Activated CD4-positive, alpha-beta memory T cell treated with anti-CD3 and anti-CD28 coated beads for 36 hours (primary cell): ENCODE results near the gene C1orf159. TPM values are rescaled to one million over a fixed set of nuclear protein-coding genes. Genes with fewer than 3 reads are reported as not detected.

Source experiments
- CTCF ChIA-PET: fragments of 350-600 bp; sonication (Branson Sonifier 250); formaldehyde crosslinking; loops from one replicate; lab custom pipeline; 2021; ENCODE audit warnings: antibody characterized with exemption, inconsistent platforms; lab: Charles Lee
- POLR2A ChIA-PET: fragments of 350-600 bp; sonication (Branson Sonifier 250); formaldehyde crosslinking; loops from one replicate; lab custom pipeline; 2021; ENCODE audit warnings: antibody characterized with exemption; lab: Charles Lee
- DNase-seq: peaks from one replicate; pipeline ENCODE4 v3.0.0-alpha.2; 2020
- H3K27ac Mint-ChIP-seq: one replicate; pipeline ENCODE4 v1.8.0; 2021; ENCODE audit warnings: mixed read lengths
- H3K27me3 Mint-ChIP-seq: one replicate; pipeline ENCODE4 v1.8.0; 2021; ENCODE audit warnings: mixed read lengths
- H3K36me3 Mint-ChIP-seq: one replicate; pipeline ENCODE4 v1.8.0; 2021; ENCODE audit warnings: mixed read lengths
- H3K4me1 Mint-ChIP-seq: one replicate; pipeline ENCODE4 v1.8.0; 2021; ENCODE audit warnings: low read depth, mixed read lengths
- H3K4me3 Mint-ChIP-seq: one replicate; pipeline ENCODE4 v1.8.0; 2021; ENCODE audit warnings: mild to moderate bottlenecking, mixed read lengths
- H3K9me3 Mint-ChIP-seq: one replicate; pipeline ENCODE4 v1.8.0; 2021; ENCODE audit warnings: mixed read lengths
- intact Hi-C: fragments of 100-400 bp; cut with micrococcal nuclease; formaldehyde crosslinking; loops from one replicate; pipeline ENCODE4 v1.15.1; 2023
- total RNA-seq, 2 experiments: library from RNA; stranded (reverse); gene quantifications; one replicate each; pipeline ENCODE4 v1.2.3, GENCODE V29; 2021

The C1orf159 gene
- total RNA-seq, 2 experiments from 2014 or later = 19.5 to 20.5 TPM

- H3K4me3 Mint-ChIP-seq = no peak overlapping the region
- ChIA-PET POLR2A (no interaction called here), CTCF (interaction anchor here (0.7 to 1.3 kb wide), 2 partner anchors 28 to 29 kb away, joined by 5 to 7 read pairs; no protein-coding TSS in a partner anchor)
- peaks cover 22% of the 10 kb centered on the region for H3K4me1 Mint-ChIP-seq
- intact Hi-C loops = loop anchor here (10.0 kb wide), 2 partner anchors 169 to 339 kb away; partner anchors contain the start of genes AURKAIP1 and TNFRSF18
- H3K36me3 Mint-ChIP-seq = no peaks in the 10 kb centered on the region
- DNase-seq = no peak
- no peak overlapping the region for H3K27ac Mint-ChIP-seq
- H3K9me3 Mint-ChIP-seq = no peaks in the 10 kb centered on the region
- H3K27me3 Mint-ChIP-seq = peaks cover 40% of the 10 kb centered on the region
Observed at GRCh38 chr1:1035291-1035943, 80.5 kb downstream of the C1orf159 start.

GRCh38 chr1:1034439-1034781 is 81.5 kb downstream of the C1orf159 start:
- Mint-ChIP-seq H3K4me1 (peaks cover 18% of the 10 kb centered on the region), H3K9me3 (no peaks in the 10 kb centered on the region), H3K4me3 (peak overlapping the region; percentile 52), H3K27ac (no peak overlapping the region), H3K36me3 (no peaks in the 10 kb centered on the region), H3K27me3 (peaks cover 36% of the 10 kb centered on the region)
- no peak for DNase-seq
- ChIA-PET CTCF (interaction anchor here (0.7 to 2.9 kb wide), 4 partner anchors 30 to 88 kb away, joined by 3 to 26 read pairs (median 6); no protein-coding TSS in a partner anchor), POLR2A (interaction anchor here (1.0 kb wide), 1 partner anchor 41 kb away, joined by 3 read pairs; no protein-coding TSS in a partner anchor)
- intact Hi-C loops = loop anchor here (5.0 to 10.0 kb wide), 3 partner anchors 83 to 340 kb away; partner anchors contain the start of genes AURKAIP1, C1orf159 and TNFRSF18

GRCh38 chr1:1033731-1034438 is 82.0 kb downstream of the C1orf159 start:
- H3K27ac Mint-ChIP-seq = no peak overlapping the region
- peaks cover 12% of the 10 kb centered on the region for H3K4me1 Mint-ChIP-seq
- intact Hi-C loops = loop anchor here (1.0 to 10.0 kb wide), 5 partner anchors 30 to 341 kb away; partner anchors contain the start of genes AURKAIP1, C1orf159, PUSL1 and TNFRSF18
- peaks cover 33% of the 10 kb centered on the region for H3K27me3 Mint-ChIP-seq
- ChIA-PET CTCF (interaction anchor here (0.7 to 2.9 kb wide), 14 partner anchors 12 to 258 kb away, joined by 3 to 26 read pairs (median 5); no protein-coding TSS in a partner anchor), POLR2A (interaction anchor here (1.0 to 1.2 kb wide), 2 partner anchors 41 to 182 kb away, joined by 3 read pairs; no protein-coding TSS in a partner anchor)
- H3K9me3 Mint-ChIP-seq = no peaks in the 10 kb centered on the region
- peak overlapping the region; percentile 43 for H3K4me3 Mint-ChIP-seq
- DNase-seq = peak; percentile 32
- no peaks in the 10 kb centered on the region for H3K36me3 Mint-ChIP-seq

GRCh38 chr1:1033009-1033587 is 82.8 kb downstream of the C1orf159 start:
- ChIA-PET POLR2A (interaction anchor here (1.0 to 1.7 kb wide), 3 partner anchors 40 to 182 kb away, joined by 3 to 4 read pairs (median 3); no protein-coding TSS in a partner anchor), CTCF (interaction anchor here (0.7 to 2.9 kb wide), 14 partner anchors 12 to 338 kb away, joined by 3 to 26 read pairs (median 5); no protein-coding TSS in a partner anchor)
- no peaks in the 10 kb centered on the region for H3K36me3 Mint-ChIP-seq
- DNase-seq = peak; percentile 95
- no peak overlapping the region for H3K27ac Mint-ChIP-seq
- H3K9me3 Mint-ChIP-seq = no peaks in the 10 kb centered on the region
- H3K4me1 Mint-ChIP-seq = peaks cover 7% of the 10 kb centered on the region
- no peak overlapping the region for H3K4me3 Mint-ChIP-seq
- H3K27me3 Mint-ChIP-seq = peaks cover 26% of the 10 kb centered on the region
- intact Hi-C loops = loop anchor here (1.0 to 10.0 kb wide), 5 partner anchors 31 to 342 kb away; partner anchors contain the start of genes AURKAIP1, C1orf159, PUSL1 and TNFRSF18

GRCh38 chr1:1032424-1032823 is 83.5 kb downstream of the C1orf159 start:
- intact Hi-C loops = loop anchor here (5.0 to 10.0 kb wide), 3 partner anchors 85 to 342 kb away; partner anchors contain the start of genes AURKAIP1, C1orf159 and TNFRSF18
- peak; percentile 37 for DNase-seq
- H3K36me3 Mint-ChIP-seq = no peaks in the 10 kb centered on the region
- H3K4me1 Mint-ChIP-seq = peaks cover 7% of the 10 kb centered on the region
- ChIA-PET POLR2A (interaction anchor here (0.6 to 1.7 kb wide), 3 partner anchors 85 to 314 kb away, joined by 3 to 4 read pairs (median 3); no protein-coding TSS in a partner anchor), CTCF (interaction anchor here (0.5 to 2.9 kb wide), 10 partner anchors 13 to 339 kb away, joined by 3 to 26 read pairs (median 6); no protein-coding TSS in a partner anchor)
- peaks cover 22% of the 10 kb centered on the region for H3K27me3 Mint-ChIP-seq
- no peak overlapping the region for H3K27ac Mint-ChIP-seq
- H3K9me3 Mint-ChIP-seq = no peaks in the 10 kb centered on the region
- H3K4me3 Mint-ChIP-seq = peak overlapping the region; percentile 29

Other genes with a start within 250 kb of the C1orf159 start
- not detected for gene SAMD11, start 192.2 kb downstream of the C1orf159 start, total RNA-seq
- gene NOC2L, start 156.8 kb downstream of the C1orf159 start, total RNA-seq = 100 to 1,000 TPM; 111 to 117 TPM
- 10 to 100 TPM; 25.8 to 30.6 TPM for gene KLHL17, start 155.5 kb downstream of the C1orf159 start, total RNA-seq
- gene PLEKHN1, start 149.6 kb downstream of the C1orf159 start, total RNA-seq = 1 to 10 TPM; 5.8 to 6.0 TPM
- gene PERM1, start 134.0 kb downstream of the C1orf159 start, total RNA-seq = not detected
- 1 to 10 TPM; 1.7 to 2.0 TPM for gene HES4, start 116.0 kb downstream of the C1orf159 start, total RNA-seq
- 100 to 1,000 TPM in 1 of 2 experiments, 10 to 100 TPM in 1; 96.9 to 108 TPM for gene ISG15, start 102.6 kb downstream of the C1orf159 start, total RNA-seq
- 10 to 100 TPM; 33.2 to 35.6 TPM for gene AGRN, start 96.0 kb downstream of the C1orf159 start, total RNA-seq
- not detected for gene RNF223, start 41.8 kb downstream of the C1orf159 start, total RNA-seq
- gene TTLL10, start 57.8 kb upstream of the C1orf159 start, total RNA-seq = not detected
- gene TNFRSF18, start 90.5 kb upstream of the C1orf159 start, total RNA-seq = 100 to 1,000 TPM; 375 to 387 TPM
- 1,000 to 10,000 TPM; 1,003 to 1,005 TPM for gene TNFRSF4, start 98.1 kb upstream of the C1orf159 start, total RNA-seq
- 100 to 1,000 TPM; 302 to 305 TPM for gene SDF4, start 115.9 kb upstream of the C1orf159 start, total RNA-seq
- 10 to 100 TPM; 14.6 to 15.5 TPM for gene B3GALT6, start 116.1 kb upstream of the C1orf159 start, total RNA-seq
- 1 to 10 TPM; 3.8 to 4.2 TPM for gene C1QTNF12, start 130.6 kb upstream of the C1orf159 start, total RNA-seq
- gene UBE2J2, start 157.8 kb upstream of the C1orf159 start, total RNA-seq = 10 to 100 TPM; 58.7 to 61.6 TPM
- 1 to 10 TPM; 4.9 to 7.2 TPM for gene SCNN1D, start 164.3 kb upstream of the C1orf159 start, total RNA-seq
- 10 to 100 TPM; 31.8 to 32.0 TPM for gene ACAP3, start 191.8 kb upstream of the C1orf159 start, total RNA-seq
- 10 to 100 TPM; 19.7 to 23.1 TPM for gene PUSL1, start 192.5 kb upstream of the C1orf159 start, total RNA-seq
- 100 to 1,000 TPM; 107 to 120 TPM for gene INTS11, start 208.6 kb upstream of the C1orf159 start, total RNA-seq
- 10 to 100 TPM; 12.1 to 13.1 TPM for gene CPTP, start 208.7 kb upstream of the C1orf159 start, total RNA-seq
- gene TAS1R3, start 215.2 kb upstream of the C1orf159 start, total RNA-seq = under 1 TPM in 1 of 2 experiments, not detected in 1; 0.10 TPM
- gene DVL1, start 233.3 kb upstream of the C1orf159 start, total RNA-seq = 10 to 100 TPM; 37.6 to 38.6 TPM
- under 1 TPM in 1 of 2 experiments, not detected in 1; 0.19 TPM for gene MXRA8, start 242.5 kb upstream of the C1orf159 start, total RNA-seq